HL-60/S4 treated with phorbol 12-myristate 13-acetate at 8.2 ng/mL for 4 days and 3 days (cell line): ENCODE measurements around the gene TCAF1.
"Not testable (repeated sequence)": the region's sequence is repeated elsewhere in the genome, so short reads cannot be mapped to it uniquely, and the experiment has no call there.

Experiments used
- in situ Hi-C: fragments of 300-500 bp; cut with MboI; formaldehyde crosslinking; loops from 2 replicates; pipeline ENCODE4 v1.15.0; 2022; ENCODE audit warnings: low sequenced_read_pairs

TCAF1 gene

DNA sequence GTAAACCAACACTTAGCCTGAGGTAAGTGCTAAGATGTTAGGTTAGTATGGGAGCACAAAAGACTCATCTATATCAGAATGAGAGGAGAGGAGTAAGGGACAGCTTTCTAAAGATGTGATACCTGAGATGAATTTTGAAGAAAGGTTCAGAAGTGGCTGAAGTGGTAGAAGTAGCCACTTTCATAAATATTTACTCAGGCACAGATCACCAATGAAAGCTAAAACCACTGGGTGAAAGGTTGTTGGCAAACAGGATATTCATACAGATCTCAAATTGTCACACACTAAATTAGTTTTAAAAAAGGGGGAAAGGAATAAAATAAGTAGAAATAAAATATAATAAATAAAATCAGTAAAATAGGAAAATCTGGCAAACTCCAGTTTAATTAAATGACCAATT, 30.4 kb downstream of the TCAF1 start:
- in situ Hi-C loops, result not testable (repeated sequence)

DNA sequence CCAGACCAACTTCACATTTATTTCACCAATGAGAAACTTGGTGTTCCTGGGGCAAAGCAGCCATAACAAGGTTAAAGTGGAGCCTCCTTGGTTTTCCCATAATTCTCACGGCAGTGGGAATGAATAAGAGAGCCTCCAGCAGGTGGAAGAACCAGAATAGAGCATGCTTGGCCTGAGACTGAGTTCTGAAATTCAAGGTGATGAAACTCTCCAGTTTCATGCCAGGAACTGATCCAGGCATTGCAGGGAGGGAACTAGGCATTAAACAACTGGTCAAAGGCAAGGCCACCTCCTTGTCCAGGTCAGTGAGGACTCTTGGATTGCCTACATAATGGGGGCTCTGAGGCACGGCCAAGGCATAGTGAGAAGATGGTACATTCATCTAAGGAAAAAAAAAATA, 44.0 kb downstream of the TCAF1 start:
- in situ Hi-C loops, result not testable (repeated sequence)

DNA sequence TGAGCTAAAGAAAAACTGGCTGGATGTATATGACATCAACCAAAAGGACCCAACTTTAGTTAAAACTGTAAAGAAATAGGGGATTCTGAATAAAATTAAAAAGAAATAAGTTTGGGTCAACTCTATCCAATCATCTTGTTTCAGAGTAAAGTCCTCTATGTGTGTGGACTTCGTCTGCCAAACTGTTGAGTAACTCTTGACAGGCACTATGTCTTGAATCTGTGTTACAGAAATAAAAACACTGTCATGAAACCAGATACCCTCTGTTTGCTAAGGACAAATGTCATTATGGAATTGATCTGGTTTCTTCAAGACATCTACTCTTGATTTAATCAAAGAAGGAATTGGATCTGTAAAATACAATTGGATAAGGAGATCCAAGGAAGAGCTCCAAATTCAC, 46.5 kb downstream of the TCAF1 start:
- in situ Hi-C loops, result not testable (repeated sequence)

DNA sequence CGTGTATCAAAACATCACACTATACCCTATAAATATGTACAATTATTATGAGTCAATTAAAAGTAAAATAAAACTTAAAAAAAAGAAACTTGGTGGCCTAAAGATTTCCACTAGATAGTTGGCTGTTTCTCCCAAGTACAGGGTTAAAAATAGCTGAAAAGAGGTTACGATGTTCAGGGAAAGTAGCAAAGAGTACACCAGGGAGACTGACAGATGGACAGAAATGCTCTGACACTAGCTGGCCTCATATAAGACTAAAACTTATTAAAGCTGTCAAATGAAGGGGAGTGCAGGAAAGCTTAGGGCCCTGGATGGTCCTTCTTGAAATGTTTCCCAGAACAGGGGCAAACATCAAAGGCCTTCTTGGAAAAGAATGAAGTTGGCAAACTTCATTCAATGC, 51.3 kb downstream of the TCAF1 start:
- in situ Hi-C loops, result no loop called here

DNA sequence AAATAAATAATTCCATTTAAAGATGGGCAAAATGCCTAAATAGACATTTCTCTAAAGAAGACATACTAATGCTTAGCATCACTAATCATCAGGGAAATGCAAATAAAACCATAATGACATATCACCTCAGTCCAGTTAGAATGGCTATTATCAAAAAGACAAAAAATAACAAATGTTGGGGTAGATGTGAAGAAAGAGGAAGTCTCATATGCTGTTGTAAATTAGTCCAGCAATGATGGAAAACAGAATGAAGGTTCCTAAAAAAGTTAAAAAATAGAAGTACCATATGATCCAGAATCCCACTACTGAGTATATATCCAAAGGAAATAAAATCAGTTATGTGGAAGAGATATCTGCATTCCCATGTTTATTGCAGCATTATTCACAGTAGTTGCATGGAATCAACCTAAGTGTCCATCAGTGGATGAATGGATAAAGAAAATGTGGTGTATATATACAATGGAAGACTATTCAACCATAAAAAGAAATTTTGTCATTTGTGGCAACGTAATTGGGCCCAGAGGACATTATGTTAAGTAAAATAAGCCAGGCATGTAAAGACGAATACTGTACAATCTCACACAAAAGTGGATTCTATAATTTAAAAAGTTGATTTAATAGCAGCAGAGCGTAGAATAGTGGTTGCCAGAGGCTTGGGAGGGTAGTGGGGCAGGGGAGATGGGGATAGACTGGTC, 52.0 kb downstream of the TCAF1 start:
- in situ Hi-C loops, result no loop called here

DNA sequence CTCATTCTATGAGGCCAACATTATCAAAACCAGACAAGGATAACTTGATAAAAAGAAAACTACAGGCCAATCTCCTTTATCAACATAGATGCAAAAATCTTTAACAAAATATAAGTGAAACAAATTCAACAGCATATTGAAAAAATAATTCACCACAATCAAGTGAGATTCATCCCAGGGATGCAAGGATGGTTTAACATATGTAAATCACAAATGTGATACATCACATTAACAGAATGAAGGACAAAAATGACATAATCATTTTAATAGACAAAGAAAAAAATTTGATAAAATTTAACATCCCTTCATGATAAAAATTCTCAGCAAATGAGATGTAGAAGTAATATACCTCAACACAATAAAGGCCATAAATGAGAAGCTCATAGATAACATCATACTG, 53.8 kb downstream of the TCAF1 start:
- in situ Hi-C loops, result no loop called here

DNA sequence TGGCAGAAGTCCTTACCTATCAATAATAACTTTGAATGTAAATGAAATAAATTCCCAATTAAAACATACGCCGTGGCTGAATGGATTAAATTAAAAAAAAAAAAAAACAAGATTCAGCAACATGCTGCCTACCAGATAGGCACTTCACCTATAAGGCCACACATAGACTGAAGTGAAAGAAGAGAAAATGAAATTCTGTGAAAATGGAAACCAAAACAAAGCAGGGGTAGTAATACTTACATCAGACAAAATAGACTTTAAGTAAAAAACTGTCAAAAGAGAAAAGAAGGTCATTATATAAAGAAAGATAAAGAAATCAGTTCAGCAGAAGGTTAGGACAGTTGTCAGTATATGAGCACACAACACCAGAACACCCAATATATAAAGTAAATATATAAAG, 55.3 kb downstream of the TCAF1 start:
- in situ Hi-C loops, result no loop called here

DNA sequence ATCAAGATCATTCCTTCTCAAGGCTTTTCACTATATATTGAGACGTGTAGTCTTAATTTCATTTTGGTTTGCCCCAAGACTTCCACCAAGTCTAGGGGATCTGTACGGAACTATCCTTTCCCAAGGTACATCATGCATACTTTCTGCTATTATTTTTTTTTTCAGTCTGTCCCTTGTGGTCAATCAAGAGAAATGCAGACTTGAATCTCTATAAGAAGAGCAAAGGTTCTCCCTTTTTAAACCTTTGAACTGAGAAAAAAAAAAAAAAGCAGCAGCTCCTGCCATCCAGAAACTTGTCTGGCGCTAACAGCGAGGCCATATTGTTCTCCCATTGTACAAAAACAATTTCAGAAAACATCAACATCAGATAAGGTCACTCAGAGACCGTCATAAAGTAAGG, 60.3 kb downstream of the TCAF1 start:
- in situ Hi-C loops, result not testable (repeated sequence)

DNA sequence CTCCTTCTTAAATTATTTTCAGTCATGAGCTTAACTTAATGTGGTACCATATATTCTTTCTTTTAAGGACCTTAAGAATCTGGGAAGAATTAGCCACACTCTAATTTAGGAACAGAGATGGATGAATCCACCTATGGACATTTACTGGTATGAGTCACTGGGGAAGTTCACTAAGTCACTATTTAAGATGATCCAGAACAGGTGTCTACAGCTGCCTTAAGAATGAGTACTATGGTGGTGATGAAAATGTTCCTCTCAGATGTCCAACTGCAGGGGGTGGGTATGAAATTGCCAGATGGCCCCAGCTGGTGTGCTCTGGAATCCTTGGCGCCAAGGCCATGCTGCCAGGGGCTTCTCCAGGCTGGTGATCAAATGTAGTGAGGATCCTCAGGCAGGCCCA, 61.9 kb downstream of the TCAF1 start:
- in situ Hi-C loops, result not testable (repeated sequence)

DNA sequence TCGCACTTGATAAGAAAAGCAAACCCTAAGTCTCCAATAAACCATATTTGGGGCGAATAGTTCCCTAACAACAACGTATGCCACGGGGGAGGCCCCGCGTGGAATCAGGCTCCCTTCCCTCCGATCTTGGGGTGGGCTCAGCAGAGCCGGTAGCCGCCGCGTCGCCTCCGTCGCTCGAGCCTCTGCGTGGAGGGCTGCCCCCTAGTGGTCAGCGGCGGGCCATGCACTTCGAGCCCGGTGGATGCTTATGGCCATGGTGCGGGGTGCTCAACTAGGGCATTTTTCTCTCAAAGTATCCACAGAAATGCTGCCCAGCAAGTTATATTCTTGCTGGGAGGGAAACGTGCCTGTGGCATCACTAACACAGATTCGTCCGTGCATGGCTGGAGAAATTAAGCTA, 64.8 kb downstream of the TCAF1 start:
- in situ Hi-C loops, result not testable (repeated sequence)

DNA sequence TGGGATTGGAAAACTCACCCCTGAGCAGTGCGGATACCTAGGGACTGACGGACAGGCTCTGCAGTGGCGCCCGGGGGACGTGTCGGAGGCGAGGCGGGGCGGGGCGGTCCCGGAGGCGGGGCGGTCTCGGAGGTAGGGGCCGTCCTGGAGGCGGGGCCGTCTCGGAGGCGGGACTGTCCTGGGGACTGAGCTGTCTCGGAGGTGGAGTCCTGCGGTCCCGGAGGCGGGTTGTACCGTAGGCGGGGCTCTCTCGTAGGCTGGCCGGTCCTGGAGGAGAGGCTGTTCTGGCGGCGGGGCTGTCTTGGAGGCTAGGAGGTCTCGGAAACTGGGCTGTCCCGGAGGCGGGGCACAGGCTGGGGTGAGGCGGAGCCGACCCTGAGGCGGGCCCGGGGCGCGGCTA, 65.4 kb downstream of the TCAF1 start:
- in situ Hi-C loops, result not testable (repeated sequence)

DNA sequence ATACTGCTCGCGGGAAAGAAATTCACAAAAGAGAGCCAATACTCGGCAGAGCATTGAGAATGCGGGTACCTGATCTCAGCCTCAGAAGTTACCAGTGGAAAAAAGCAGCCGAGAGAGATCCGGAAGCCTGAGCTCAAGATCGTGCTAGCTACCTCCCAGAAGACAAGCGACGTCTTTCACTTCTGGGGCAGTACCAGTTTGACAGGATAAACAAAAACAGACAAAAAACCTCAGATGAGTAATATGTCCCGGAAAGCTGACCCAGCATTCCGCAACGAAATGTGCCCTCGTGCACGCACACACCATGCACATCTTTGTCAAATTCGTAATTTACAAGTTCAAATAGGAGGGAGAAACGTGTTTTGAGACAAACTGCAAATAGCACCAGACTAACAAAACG, 65.9 kb downstream of the TCAF1 start:
- in situ Hi-C loops, result not testable (repeated sequence)

DNA sequence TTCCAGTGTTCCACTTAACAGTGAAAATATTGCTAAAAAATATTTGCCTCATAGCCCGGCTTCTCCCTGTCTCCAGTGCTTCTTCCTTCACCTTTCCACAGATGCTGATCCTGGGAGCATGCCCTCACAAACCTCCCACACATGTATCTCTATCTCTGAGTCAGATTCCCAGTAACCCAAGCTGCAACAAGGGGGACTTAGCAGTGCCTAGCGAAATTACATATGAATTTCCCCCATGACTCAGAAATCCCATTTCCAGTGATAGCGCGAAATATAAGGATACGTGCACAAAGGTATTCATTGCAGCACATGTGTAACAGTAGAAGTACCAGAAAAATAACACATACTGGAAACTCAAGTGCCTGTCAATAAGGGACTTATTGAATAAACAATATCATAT, 75.4 kb downstream of the TCAF1 start:
- in situ Hi-C loops, result not testable (repeated sequence)

DNA sequence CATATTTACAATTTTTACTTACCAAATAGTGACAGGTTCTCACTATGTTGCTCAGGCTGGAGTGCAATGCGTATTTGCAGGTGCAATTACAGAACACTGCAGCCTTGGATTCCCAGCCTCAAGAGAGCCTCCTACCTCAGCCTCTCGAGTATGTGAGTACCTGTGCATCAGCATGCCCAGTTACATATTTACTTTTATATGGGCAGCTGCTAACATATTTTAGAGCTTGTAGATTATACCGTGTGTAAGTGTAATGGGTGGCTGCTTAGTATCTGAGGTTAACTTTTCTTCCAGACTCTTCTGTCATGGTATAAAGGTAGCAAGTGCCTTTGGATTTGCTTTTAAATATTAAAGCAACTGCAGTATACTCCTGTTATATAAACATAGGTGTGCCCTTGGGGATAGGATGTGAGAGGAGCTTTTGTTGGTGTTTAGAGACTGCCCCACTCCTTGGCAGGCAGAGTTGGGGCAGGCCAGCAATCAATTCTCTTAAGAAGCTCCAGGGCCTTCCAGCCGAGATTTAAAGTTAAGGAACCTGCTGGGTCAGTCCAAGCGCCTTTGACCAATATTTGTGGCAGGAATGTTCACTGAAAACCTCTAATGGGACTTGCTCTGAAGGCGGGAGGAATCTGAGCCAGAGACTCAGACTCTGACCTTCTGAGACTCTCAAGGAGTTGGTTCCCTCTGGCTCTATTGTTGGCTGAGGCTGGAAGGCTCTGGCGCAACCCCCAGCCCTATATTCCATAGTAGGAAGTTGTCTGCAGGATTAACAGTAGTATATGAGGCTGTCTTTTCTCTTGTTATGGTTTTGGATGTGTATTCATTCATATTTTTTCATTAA, 77.5 kb downstream of the TCAF1 start:
- in situ Hi-C loops, result not testable (repeated sequence)

DNA sequence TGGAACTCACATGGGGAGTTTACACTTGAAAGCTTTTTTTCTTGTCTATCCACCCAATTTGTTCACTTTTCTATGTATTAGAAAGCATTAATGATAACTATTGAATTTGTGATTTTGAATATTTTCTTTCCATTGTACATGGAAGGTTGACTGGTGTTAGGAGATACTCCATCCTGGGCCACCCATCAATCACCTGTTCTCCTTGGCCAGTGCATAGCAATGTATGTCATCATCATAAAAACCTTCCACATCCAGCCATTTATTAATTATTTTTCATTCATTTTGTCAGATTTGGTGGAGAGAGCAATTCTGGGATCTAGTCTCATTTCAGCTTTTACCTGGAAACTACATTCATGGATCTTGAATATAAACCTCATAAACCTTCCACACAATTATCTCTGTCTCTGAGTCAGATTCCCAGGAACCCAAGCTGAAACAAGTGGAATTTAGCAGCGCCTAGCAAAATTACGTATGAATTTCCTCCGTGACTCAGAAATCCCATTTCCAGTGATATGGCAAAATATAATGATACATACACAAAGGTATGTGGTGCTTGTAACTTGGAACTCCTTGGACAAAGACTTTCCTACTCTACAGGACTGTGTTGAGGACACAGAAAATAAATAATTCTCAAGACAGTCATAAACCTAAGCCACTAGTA, 78.2 kb downstream of the TCAF1 start:
- in situ Hi-C loops, result not testable (repeated sequence)

DNA sequence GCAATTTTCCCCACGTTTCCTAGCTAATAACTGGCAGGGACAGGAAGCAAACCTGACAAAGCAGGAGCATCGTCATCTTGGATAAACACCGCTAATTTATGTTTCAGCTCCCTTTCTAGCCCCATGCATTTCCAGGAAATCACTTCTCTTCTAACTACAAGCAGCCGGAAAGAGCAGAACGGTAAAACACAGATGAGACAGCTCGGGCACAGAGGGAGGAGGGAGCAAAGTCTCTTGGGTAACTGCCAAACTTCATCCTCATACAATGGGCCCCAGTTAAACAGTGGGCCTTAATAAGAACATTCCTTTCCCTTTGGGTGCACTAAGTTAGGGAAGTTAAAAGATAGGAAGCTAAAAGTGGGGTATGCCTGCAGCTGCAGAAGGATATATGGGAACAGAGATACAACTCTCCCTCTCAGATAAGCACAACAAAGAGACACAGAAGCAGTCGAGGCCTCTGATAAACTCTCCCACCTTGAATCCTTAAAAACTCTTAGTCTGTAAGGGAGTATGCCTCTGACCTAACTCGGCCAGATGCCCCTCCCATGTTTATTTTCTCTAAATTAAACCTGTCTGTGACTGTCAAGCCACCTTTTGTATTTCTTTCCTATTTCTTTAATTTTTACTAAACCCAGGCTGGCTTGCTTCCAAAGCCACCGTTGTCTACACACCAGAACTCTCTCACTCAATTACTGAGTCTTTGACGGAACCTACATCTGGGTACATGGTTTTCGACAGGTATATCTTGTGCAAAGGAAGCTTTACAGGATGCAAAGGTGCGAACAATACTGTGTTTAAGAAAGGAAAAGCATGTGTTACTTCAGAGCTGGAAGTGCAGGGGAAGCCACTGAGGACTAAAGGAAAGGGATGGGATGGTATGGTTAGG, 80.3 kb downstream of the TCAF1 start:
- in situ Hi-C loops, result not testable (repeated sequence)

DNA sequence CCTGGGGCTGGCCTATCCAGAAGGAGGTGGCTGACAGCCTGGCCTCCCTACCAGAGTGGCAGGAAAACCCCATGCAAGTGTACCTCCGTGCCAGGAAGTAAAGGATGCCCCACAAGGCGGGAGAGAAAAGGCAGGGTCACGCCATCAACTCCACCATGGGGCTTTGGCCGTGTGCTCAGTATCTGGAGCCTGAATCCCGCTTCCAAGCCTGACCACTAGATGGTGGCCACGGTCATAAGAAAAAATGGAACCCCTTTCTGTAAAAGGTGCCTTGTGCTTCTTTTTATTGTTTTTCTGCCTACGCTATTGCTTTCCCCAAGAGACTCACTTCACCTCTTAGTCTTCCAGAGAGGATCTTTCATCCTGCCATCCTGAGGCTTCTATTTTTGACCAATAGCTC, 84.1 kb downstream of the TCAF1 start:
- in situ Hi-C loops, result not testable (repeated sequence)

DNA sequence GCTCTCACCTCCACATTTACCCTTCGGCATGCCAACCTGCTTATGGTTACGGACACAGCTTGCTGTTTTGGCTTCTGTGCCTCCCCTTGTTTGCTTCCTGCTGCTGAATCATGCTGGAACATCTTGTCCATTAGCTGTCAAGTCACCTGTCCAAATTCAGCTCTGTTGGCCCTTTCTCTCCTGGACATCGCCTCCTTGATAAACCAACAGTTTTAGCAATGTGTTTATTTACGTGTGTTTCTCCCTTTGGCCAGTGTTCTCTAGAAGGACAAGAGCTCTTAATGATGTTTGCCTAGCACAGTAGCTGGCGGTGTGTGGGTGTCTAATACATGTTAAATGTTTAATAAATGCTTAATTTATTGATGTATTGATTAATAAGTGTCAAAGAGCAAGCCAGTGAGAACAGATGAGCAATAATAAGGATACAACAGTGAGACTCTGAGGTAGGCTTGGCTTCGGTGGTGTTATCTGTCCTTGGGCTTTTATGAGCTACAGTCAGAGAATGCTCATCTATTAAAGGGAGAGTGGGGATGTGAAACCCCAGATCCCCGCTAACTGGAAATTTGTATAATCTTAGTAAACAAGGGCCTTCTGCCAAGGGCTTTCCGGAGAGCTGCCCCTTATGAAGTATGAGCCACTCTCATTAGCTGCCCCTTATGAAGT, 85.4 kb downstream of the TCAF1 start:
- in situ Hi-C loops, result not testable (repeated sequence)

DNA sequence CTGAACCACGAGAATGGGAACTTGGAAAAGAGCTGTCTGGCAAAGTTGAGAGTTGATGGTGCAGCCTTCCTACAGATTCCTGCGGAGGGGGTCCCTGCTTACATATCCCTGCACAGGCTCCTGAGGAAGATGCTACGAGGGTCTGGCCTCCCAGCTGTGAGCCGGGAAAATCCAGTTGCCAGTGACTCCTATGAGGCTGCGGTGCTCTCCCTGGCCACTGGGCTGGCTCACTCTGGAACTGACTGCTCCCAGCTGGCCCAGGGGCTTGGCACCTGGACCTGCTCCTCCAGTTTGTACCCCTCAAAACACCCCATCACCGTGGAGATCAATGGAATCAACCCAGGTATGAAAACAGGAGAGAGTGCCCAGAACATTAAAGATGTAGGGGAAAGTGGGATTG, 91.3 kb downstream of the TCAF1 start:
- in situ Hi-C loops, result not testable (repeated sequence)

DNA sequence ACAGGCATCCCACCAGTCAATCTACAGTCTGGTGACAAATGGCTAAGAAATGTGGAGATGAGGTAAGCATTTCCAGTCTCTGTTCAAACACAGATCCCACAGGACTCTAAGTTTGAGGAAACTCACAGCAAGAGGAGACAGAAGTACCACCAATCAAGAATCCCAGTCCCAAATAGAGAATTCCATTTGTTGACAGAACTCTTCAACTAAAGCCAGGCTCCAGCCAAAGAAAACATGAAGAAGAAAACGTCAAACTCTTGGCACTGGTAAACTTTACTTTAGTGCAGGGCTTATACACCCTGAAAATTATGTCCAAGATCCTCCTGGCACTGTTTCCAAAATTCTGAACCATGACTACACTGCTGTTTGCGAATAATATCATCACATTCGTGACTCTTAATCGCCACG, 95.3 kb downstream of the TCAF1 start:
- in situ Hi-C loops, result not testable (repeated sequence)
